HG02943 (cell line): ENCODE results near the gene CAMSAP1.

Experiments used
- ATAC-seq: cut with Tn5 transposase; IDR thresholded peaks from one replicate; pipeline ENCODE4 v1.9.1; 2021; ENCODE audit warnings: mild to moderate bottlenecking, low read depth, moderate library complexity; ENCODE audit not compliant: unreplicated experiment

The CAMSAP1 gene

DNA sequence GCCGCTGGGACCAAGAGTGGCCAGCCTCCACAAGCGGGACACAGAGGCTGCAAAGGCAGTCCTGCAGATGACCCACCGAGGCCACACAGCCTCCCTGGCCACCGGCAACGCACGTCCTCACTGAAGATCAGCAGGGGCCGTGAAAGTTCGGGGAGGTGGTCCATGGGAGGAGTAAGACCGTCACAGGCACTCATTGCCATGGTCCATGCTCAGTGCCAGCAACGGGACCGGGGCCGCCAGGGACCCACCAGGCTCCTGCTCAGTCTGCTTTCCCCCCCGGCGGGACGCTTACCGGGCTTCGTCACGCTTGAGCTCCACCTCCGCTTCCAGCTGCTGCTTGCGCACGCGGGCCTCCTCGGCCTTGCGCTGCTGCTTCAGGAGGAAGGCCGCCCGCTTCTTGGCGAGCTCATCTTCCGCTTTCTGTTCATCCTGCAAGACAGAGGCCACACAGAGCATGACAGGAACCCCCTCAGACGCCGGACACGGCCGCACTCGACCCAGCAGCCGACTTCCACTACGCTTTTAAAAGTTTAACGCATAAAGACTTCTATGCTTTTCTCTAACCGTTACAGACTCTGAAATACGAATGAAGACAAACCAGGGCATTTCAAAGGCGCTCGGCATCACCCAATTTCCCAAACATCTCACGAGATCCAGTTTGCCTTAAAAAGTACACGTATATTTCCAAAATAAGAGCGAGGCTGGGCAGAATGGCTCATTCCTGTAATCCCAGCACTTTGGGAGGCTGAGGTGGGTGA, 88.4 kb downstream of the CAMSAP1 start:
- ATAC-seq = no peak

DNA sequence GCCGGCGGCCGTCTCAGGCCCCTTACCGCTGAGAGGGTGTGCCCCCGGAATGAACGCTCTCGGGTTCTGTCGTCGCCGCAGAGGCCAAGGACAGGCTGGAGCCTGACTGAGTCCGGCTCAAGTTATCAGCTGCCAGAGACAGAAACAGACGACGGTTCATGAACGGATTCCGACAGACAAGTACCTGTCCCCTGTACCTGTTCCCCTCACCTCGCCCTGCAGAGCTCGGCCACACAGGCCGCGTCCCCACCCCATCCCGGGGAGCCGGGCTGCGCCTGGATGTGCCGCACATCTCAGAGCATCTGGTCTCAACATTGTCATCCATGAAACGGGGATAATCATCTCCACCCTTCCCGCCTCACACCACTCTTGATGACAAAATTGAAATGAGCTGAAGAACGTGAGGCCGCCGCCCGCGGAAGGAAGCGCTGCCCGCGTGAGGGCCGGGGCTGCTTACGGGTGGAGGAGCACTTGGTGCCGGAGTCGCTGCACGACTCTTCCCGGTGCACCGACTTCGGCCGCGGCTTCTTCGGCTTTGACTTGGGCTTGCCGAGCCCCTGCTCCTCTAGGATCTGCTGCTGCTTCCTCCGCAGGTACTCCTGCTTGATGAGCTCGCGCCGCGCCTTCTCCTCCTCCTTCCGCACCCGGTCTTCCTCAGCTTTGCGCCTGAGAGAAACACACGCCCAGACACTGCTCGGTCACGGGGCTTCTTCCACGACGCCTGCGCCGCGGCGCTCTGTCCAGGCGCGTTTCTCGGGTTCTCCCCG, 89.2 kb downstream of the CAMSAP1 start:
- no peak for ATAC-seq

DNA sequence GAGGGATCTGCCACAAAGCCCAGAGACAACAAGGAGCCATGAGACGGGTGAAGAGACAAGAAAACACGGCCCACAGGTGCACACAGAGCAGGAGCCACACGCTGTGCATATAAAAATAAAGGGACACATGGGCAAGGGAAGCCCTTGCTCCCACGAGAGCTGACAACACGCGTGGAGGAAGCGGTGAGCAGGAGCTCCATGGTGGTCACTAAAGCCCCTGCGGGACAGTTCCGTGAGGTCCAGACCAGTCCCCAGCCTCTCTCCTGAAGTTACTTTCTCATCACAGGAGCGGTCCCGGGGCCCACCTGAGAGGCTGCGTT, 90.7 kb downstream of the CAMSAP1 start:
- ATAC-seq = no peak

DNA sequence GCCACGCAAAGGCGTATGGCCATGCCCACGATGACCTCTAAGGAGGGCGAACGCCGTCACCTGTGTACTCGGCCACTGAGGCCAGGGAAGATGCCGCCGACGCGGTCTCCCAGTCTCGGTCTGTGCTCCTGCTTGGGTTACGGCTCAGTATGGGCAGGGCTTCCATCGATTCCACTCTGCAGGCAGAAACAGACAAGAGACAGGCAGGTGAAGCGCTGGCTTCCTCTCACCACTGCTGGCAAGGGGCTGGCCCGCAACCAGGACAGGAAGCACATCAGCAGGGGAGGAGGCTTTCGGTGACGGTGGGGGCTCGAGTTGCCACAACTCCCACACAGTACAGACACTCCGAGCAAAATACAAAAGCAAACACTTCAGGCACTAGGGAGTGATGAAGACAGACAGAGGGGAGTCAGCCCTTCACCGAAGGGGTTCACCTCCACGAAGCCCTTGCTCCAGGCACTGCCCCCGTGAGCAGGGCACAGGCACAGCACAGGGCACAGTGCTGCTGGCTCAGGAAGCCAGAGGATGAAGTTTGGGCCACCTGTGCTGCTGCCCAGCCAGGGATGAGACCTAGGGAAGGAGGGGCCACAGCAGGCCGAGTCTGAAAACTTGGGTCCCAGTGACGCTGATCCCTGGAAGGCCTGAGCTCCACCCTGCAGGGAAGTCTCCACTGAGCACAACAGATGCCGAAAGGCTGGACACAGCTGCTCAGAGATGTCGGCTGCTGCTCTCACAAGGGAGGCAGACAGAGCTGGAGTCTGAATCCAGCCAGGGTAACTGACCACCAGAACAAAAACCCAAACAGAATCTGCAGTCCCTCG, 91.3 kb downstream of the CAMSAP1 start:
- ATAC-seq = no peak

DNA sequence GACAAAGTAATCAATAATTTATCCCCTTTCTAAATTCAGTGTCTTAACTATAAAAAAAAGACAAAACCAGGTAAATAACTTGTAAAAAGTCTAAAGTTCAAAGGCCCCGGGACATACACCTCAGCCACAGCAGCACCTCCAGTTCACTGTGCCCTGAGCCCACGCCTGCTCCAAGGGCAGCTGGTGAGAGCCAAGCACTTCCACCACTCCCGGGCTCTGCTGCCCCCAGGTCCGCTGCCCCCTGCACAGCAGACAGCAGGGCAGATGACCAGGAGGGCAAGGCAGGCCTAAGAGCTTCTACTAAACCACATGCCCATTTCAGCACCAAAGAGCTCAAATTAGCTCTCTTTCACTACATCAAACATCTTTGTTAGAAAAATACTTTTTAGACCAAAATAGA, 91.9 kb downstream of the CAMSAP1 start:
- no peak for ATAC-seq

- ATAC-seq = no peak
These were observed 92.8 kb downstream of the CAMSAP1 start for GRCh38 chr9:135814421-135815095.

DNA sequence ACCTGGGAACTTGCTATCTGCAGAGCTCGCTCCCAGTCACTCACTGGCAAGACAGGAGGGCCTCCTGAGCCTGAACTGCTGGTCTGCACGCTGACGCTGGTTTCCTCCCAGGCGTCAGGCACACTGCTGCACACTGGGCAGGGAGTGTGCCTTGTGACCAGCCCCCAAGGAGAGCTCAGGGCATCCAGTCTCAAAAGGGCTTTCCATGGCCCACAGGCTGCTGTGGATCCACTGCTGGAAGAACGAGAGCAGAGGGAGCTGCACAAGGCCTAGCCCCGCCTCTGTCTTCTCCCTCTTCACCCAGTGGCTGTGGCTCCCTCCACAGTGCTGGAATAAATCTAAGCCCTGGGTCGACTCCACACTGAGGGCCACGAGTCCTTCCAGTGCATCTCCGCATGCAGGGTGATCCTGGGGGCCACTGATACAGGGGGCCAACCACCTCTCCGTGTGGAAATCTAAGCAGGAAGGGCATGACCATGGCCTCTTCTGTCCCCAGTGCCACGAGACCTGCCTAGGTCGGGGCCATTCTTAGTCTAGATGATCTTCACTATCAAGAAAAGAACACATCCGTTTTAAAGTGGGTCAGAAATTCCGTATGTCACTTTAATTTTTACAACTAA, 93.6 kb downstream of the CAMSAP1 start:
- ATAC-seq = no peak

DNA sequence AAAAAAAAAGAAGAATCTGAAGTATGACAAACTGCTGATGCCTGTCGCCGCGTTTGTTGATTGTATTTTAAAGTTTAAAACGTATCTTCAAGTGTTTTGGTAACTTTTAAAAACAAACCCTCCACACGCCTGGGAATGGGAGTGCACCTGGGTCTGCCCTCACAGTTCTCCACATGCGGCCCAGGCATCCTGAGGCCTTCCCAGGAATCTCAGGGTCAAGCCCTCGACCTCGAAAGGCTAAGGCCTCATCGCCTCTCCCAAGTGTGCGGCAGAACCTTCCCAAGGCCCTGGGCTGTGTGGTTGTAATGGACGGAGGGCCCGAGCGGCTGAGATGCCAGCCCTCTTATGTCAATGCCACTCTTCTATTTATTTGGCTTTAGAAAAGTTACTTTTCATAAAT, 94.4 kb downstream of the CAMSAP1 start:
- no peak for ATAC-seq

- ATAC-seq = no peak
These were observed 95.5 kb downstream of the CAMSAP1 start for GRCh38 chr9:135811801-135812200.

DNA sequence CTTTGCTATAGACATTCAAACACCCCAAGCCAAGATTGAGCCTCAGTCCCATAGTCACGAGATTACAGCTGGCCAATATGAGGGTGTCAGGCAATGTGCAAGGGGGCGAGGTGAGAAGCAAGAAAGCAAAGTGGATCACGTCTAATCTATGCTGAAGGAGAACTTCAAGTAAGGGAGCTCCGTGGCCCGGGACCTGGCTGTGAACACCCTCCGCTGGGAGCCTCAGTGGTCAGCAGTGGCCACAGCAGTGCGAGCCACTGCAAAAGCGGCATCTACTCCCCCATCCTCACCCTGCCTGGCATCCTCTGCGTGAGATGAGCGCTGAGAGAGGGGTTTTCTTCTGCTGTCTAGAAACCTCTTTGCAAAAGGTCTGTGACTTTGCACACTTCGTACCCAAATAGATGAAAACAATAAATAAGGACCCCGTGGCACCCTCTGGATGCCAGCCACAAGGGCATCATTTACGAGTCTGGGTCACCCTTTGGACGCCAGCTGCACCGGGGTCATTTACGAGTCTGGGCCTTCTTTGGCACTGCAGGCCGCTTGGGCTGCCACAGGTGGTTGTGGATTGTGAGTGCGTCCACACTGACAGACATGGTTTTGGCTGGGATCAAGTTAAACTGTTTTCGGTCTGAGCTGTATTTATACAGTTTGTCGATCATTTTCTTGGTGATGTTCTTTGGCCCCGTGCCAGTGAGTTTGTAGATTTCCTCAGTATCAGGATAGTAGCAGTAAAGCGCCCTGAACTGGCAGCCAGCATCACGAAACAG, 96.4 kb downstream of the CAMSAP1 start:
- ATAC-seq = no peak

- no peak for ATAC-seq
These were observed 98.2 kb downstream of the CAMSAP1 start for GRCh38 chr9:135809166-135809565.

DNA sequence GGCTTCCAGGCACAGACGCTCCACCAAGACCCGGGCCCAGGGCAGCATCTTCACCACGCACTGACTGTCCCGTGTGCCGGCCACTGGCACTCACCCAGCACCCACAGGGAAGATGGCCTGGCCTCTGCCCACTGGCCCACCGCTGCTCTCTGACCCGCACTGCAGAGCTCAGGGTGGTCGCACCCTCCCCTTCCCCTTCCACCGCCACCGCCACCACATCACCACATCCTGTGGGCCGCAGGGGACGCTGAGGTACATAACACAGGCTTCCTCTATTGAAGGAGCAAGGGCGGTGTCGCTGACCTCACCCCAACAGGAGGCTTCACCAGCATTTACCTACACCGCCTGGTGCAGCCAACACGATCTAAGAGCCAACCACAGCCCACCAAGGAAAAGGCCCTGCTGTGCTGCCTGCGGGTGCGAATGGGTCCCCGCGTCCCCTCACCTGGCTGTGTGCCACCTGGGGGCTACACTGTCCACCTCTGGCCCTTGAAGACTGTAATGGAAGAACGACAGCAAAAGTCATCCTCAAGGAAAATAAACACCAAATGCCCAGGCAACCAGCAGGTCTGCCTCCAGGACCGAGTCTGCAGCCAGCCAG, 101.8 kb downstream of the CAMSAP1 start:
- ATAC-seq = no peak

DNA sequence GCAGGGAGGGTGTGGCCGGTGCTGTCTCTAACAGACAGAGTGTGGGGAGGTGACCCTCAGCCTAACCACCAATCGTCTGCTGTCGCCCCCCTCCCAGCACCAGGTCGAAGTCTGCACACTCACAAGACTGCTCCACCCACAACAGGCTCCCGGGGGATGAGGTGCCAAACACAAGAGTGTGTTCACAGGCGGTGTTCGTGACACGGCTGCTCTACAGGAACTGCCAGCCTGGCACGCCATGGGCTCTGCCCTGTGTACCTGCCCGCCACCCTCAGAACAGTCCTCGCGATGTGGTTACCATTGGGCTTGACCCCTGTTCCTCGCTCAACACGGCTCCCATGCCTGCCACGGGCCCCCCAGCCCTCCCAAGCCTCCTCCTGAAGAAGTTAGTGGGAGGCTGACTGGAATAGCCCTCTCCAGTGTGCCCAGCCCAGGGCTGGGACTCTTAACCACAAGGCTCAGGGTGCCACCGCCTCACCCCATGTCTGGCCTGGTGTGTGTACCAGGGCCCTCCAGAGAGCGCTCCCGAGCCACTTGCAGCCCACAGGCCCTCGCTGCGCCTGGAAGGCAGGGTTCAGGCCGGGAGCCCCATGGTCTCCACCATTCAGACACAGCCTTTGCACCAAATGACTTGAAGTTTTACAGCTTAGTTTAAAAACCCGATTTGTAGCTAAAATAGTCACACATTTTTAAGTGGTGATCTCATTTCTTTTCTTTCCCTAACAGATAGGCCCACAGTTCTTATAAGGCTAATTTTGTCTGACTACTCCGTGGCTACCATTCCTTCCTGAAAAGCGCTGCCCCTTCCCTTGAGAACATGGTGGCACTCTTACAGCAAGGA, 102.5 kb downstream of the CAMSAP1 start:
- no peak for ATAC-seq

GRCh38 chr9:135803441-135803840, 103.9 kb downstream of the CAMSAP1 start:
- ATAC-seq = no peak

DNA sequence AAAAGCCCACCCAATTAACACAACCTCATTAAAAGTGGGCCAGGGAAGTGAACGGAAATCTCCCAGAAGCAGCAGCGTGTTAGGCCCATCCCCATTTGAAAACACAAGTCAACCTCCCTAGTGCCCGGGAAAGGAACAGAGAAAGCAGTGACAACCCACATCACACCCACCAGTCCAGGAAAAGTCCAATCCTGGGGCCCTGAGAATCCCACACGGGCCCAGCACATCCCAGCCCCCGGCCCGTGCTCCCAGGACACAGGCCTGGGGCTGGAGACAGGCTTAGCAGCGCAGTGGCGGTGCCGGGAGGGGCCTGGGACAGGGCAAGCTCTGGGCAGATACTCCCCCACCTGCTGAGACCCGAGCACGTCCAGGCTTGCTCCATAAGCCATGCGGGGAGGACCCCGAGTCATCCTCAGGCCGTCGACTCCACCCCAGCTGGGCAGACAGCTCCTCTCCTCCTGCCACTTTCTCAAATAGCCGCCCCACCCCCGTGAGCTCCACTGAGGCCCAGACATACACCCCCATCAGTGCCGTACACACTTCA, 104.4 kb downstream of the CAMSAP1 start:
- no peak for ATAC-seq

GRCh38 chr9:135801070-135801469, 106.3 kb downstream of the CAMSAP1 start:
- no peak for ATAC-seq

DNA sequence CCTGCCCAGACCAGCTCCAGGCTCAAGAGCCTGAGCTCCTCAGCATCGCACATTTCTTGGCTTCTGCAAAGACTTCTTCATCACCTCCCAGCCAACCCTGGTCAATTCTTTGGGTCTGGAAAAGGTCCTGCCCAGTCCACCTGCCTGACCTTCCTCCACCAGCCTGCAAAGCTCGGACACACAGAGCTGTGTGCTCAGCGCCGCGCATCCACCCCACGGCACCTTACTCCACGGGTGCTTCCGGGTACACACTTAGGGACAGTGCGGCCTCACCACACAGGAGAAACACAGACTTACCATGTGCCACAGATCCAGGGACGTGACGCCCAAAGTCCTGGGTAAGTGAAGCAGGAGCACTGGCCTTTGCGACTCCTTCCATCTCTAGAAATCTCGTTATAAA, 108.1 kb downstream of the CAMSAP1 start:
- no peak for ATAC-seq

GRCh38 chr9:135798263-135798585, 109.1 kb downstream of the CAMSAP1 start:
- no peak for ATAC-seq
